CD8-positive, alpha-beta memory T cell (primary cell): Measurements from ENCODE around the gene VPS16. TPM values are rescaled to one million over a fixed set of nuclear protein-coding genes. Genes with fewer than 3 reads are reported as not detected.
"Not testable (repeated sequence)": the region's sequence is repeated elsewhere in the genome, so short reads cannot be mapped to it uniquely, and the experiment has no call there.

ENCODE experiments used
- CTCF ChIA-PET: fragments of 350-600 bp; sonication (Branson Sonifier 250); formaldehyde crosslinking; loops from one replicate; lab custom pipeline; 2021; ENCODE audit warnings: antibody characterized with exemption; lab: Charles Lee
- POLR2A ChIA-PET: fragments of 350-600 bp; sonication (Branson Sonifier 250); formaldehyde crosslinking; loops from one replicate; lab custom pipeline; 2021; ENCODE audit warnings: antibody characterized with exemption; lab: Charles Lee
- DNase-seq, 5 donors: peaks; one replicate each; pipeline versions ENCODE4 v3.0.0 to v3.0.0-alpha.2; 2020 to 2022; ENCODE audit warnings: mixed read lengths in 1 of 5
- H3K27ac ChIP-seq: one replicate; pipeline ENCODE4 v1.7.0; 2013; ENCODE audit warnings: low read depth, mild to moderate bottlenecking, low read length, moderate library complexity
- H3K27me3 ChIP-seq: 2 replicates; pipeline ENCODE4 v1.7.0; 2013; ENCODE audit warnings: low read length, mild to moderate bottlenecking; ENCODE audit not compliant: insufficient read depth, poor library complexity, severe bottlenecking
- H3K36me3 ChIP-seq: 2 replicates; pipeline ENCODE4 v1.7.0; 2013; ENCODE audit warnings: mild to moderate bottlenecking, low read length, moderate library complexity; ENCODE audit not compliant: insufficient read depth
- H3K4me1 ChIP-seq: 2 replicates; pipeline ENCODE4 v1.7.0; 2013; ENCODE audit warnings: mild to moderate bottlenecking, low read length, moderate library complexity; ENCODE audit not compliant: insufficient read depth
- H3K4me3 ChIP-seq: 2 replicates; pipeline ENCODE4 v1.7.0; 2013; ENCODE audit warnings: mild to moderate bottlenecking, low read length
- H3K9me3 ChIP-seq: 2 replicates; pipeline ENCODE4 v1.7.0; 2013; ENCODE audit warnings: mild to moderate bottlenecking, low read length
- H3K27ac Mint-ChIP-seq, 8 donors: one replicate each; pipeline ENCODE4 v1.8.0; 2020 to 2021; ENCODE audit warnings: mixed read lengths in 8 of 8, mild to moderate bottlenecking in 6 of 8, inconsistent platforms in 3 of 8, moderate library complexity in 3 of 8
- H3K27me3 Mint-ChIP-seq, 2 donors: one replicate each; pipeline ENCODE4 v1.8.0; 2020 to 2021; ENCODE audit warnings: mixed read lengths in 2 of 2, mild to moderate bottlenecking in 1 of 2, moderate library complexity in 1 of 2
- H3K36me3 Mint-ChIP-seq, 3 donors: one replicate each; pipeline ENCODE4 v1.8.0; 2020 to 2021; ENCODE audit warnings: mixed read lengths in 3 of 3, inconsistent platforms in 1 of 3, mild to moderate bottlenecking in 1 of 3
- H3K4me1 Mint-ChIP-seq, 3 donors: one replicate each; pipeline ENCODE4 v1.8.0; 2020 to 2021; ENCODE audit warnings: mixed read lengths in 3 of 3, inconsistent platforms in 1 of 3, mild to moderate bottlenecking in 1 of 3
- H3K4me3 Mint-ChIP-seq, 7 donors: one replicate each; pipeline ENCODE4 v1.8.0; 2020 to 2021; ENCODE audit warnings: mixed read lengths in 7 of 7, mild to moderate bottlenecking in 6 of 7, moderate library complexity in 4 of 7, inconsistent platforms in 2 of 7
- H3K9me3 Mint-ChIP-seq, 5 donors: one replicate each; pipeline ENCODE4 v1.8.0; 2020 to 2022; ENCODE audit warnings: mixed read lengths in 5 of 5, mild to moderate bottlenecking in 3 of 5, moderate library complexity in 2 of 5, inconsistent platforms in 1 of 5
- polyA plus RNA-seq: library from polyadenylated mRNA; unstranded; fragments of 300-500 nt; fragmentation: Illumina TruSeq; gene quantifications from one replicate; pipeline ENCODE4 v1.2.3, GENCODE V29; 2021
- total RNA-seq, 2 experiments: library from RNA; stranded (reverse); gene quantifications; one replicate each; pipeline ENCODE4 v1.2.3, GENCODE V29; 2021

The VPS16 gene
- total and polyA plus RNA-seq, 3 experiments from 2014 or later, result 40.1 to 49.1 (median 47.8) TPM

GRCh38 chr20:2831206-2831605, 9.3 kb upstream of the VPS16 start:
- H3K9me3 Mint-ChIP-seq, H3K36me3 Mint-ChIP-seq, CTCF ChIA-PET, H3K36me3 ChIP-seq, H3K27ac Mint-ChIP-seq, H3K4me1 ChIP-seq, DNase-seq, H3K27ac ChIP-seq, H3K9me3 ChIP-seq, H3K4me3 ChIP-seq, H3K27me3 ChIP-seq, H3K4me3 Mint-ChIP-seq: not testable (repeated sequence)
- POLR2A ChIA-PET, result interaction anchor here (0.7 kb wide), 1 partner anchor 31 kb away, joined by 4 read pairs; no protein-coding TSS in a partner anchor
- Mint-ChIP-seq H3K4me1 (peaks cover 9 to 13% (median 12%) of the 10 kb centered on the region in 3 donors), H3K27me3 (peaks cover 6 to 28% of the 10 kb centered on the region in 2 donors)

- no peaks in the 10 kb centered on the region for H3K36me3 ChIP-seq
- H3K9me3 ChIP-seq, result no peaks in the 10 kb centered on the region
- H3K4me3 ChIP-seq, result no peak overlapping the region
- Mint-ChIP-seq H3K4me3 (peak overlapping the region in 1 of 7 donors; percentile 8), H3K36me3 (peaks cover 0 to 21% (median 15%) of the 10 kb centered on the region in 3 donors), H3K9me3 (no peaks in the 10 kb centered on the region), H3K27me3 (peaks cover 3 to 7% of the 10 kb centered on the region in 2 donors), H3K4me1 (peaks cover 5 to 18% (median 8%) of the 10 kb centered on the region in 3 donors), H3K27ac (peak overlapping the region in 2 of 8 donors; percentile 1 to 80)
- DNase-seq, result no peak
- no peaks in the 10 kb centered on the region for H3K4me1 ChIP-seq
- no peak overlapping the region for H3K27ac ChIP-seq
- CTCF ChIA-PET, result interaction anchor here (1.5 kb wide), 1 partner anchor 17 kb away, joined by 5 read pairs; no protein-coding TSS in a partner anchor
- no peaks in the 10 kb centered on the region for H3K27me3 ChIP-seq
- POLR2A ChIA-PET, result no interaction called here
Observed at GRCh38 chr20:2833761-2834160, 6.8 kb upstream of the VPS16 start.

- peaks cover 11 to 24% (median 14%) of the 10 kb centered on the region in 3 donors for H3K4me1 Mint-ChIP-seq
- Histone ChIP-seq H3K27ac (no peak overlapping the region), H3K36me3 (no peaks in the 10 kb centered on the region), H3K4me1 (peaks cover 6% of the 10 kb centered on the region), H3K4me3 (no peak overlapping the region), H3K27me3 (no peaks in the 10 kb centered on the region), H3K9me3 (no peaks in the 10 kb centered on the region)
- H3K27me3 Mint-ChIP-seq, result peaks cover 0 to 1% of the 10 kb centered on the region in 2 donors
- POLR2A ChIA-PET, result no interaction called here
- no peak for DNase-seq
- H3K36me3 Mint-ChIP-seq, result peaks cover 0 to 23% (median 15%) of the 10 kb centered on the region in 3 donors
- CTCF ChIA-PET, result interaction anchor here (0.6 to 1.5 kb wide), 2 partner anchors 17 to 20 kb away, joined by 3 to 5 read pairs; no protein-coding TSS in a partner anchor
- peak overlapping the region in 3 of 8 donors; percentile 6 to 82 (median 21) for H3K27ac Mint-ChIP-seq
- peak overlapping the region in 1 of 7 donors; percentile 8 for H3K4me3 Mint-ChIP-seq
- H3K9me3 Mint-ChIP-seq, result no peaks in the 10 kb centered on the region
Observed at GRCh38 chr20:2834401-2835110, 6.0 kb upstream of the VPS16 start.

GRCh38 chr20:2835331-2835796, 5.2 kb upstream of the VPS16 start:
- Mint-ChIP-seq H3K4me1 (peaks cover 13 to 28% (median 16%) of the 10 kb centered on the region in 3 donors), H3K4me3 (no peak overlapping the region), H3K36me3 (peaks cover 0 to 23% (median 15%) of the 10 kb centered on the region in 3 donors), H3K27me3 (no peaks in the 10 kb centered on the region), H3K27ac (peak overlapping the region in 1 of 8 donors; percentile 56), H3K9me3 (no peaks in the 10 kb centered on the region)
- no peaks in the 10 kb centered on the region for H3K36me3 ChIP-seq
- no peaks in the 10 kb centered on the region for H3K9me3 ChIP-seq
- H3K27ac ChIP-seq, result no peak overlapping the region
- no peak overlapping the region for H3K4me3 ChIP-seq
- peaks cover 12% of the 10 kb centered on the region for H3K4me1 ChIP-seq
- ChIA-PET POLR2A (no interaction called here), CTCF (interaction anchor here (0.6 kb wide), 1 partner anchor 20 kb away, joined by 3 read pairs; no protein-coding TSS in a partner anchor)
- no peaks in the 10 kb centered on the region for H3K27me3 ChIP-seq
- no peak for DNase-seq

- H3K36me3 ChIP-seq, result no peaks in the 10 kb centered on the region
- no peaks in the 10 kb centered on the region for H3K9me3 ChIP-seq
- POLR2A ChIA-PET, result no interaction called here
- H3K4me1 Mint-ChIP-seq, result peaks cover 13 to 32% (median 16%) of the 10 kb centered on the region in 3 donors
- no peaks in the 10 kb centered on the region for H3K27me3 Mint-ChIP-seq
- H3K4me3 ChIP-seq, result no peak overlapping the region
- H3K4me1 ChIP-seq, result peaks cover 12% of the 10 kb centered on the region
- H3K36me3 Mint-ChIP-seq, result peaks cover 0 to 26% (median 15%) of the 10 kb centered on the region in 3 donors
- H3K27ac Mint-ChIP-seq, result peak overlapping the region in 2 of 8 donors; percentile 29 to 31
- H3K27me3 ChIP-seq, result no peaks in the 10 kb centered on the region
- DNase-seq, result no peak
- CTCF ChIA-PET, result no interaction called here
- H3K9me3 Mint-ChIP-seq, result no peaks in the 10 kb centered on the region
- H3K4me3 Mint-ChIP-seq, result peak overlapping the region in 1 of 7 donors; percentile 60
- H3K27ac ChIP-seq, result no peak overlapping the region
Observed at GRCh38 chr20:2836035-2836434, 4.5 kb upstream of the VPS16 start.

- ChIA-PET CTCF (no interaction called here), POLR2A (no interaction called here)
- peak overlapping the region in 2 of 7 donors; percentile 28 to 60 for H3K4me3 Mint-ChIP-seq
- H3K9me3 Mint-ChIP-seq, result no peaks in the 10 kb centered on the region
- Histone ChIP-seq H3K9me3 (no peaks in the 10 kb centered on the region), H3K4me1 (peaks cover 23% of the 10 kb centered on the region), H3K4me3 (no peak overlapping the region), H3K36me3 (no peaks in the 10 kb centered on the region), H3K27me3 (no peaks in the 10 kb centered on the region), H3K27ac (no peak overlapping the region)
- H3K27me3 Mint-ChIP-seq, result no peaks in the 10 kb centered on the region
- H3K4me1 Mint-ChIP-seq, result peaks cover 18 to 35% (median 19%) of the 10 kb centered on the region in 3 donors
- DNase-seq, result no peak
- peak overlapping the region in 2 of 8 donors; percentile 5 to 34 for H3K27ac Mint-ChIP-seq
- peaks cover 0 to 28% (median 15%) of the 10 kb centered on the region in 3 donors for H3K36me3 Mint-ChIP-seq
Observed at GRCh38 chr20:2837221-2837960, 3.2 kb upstream of the VPS16 start.

GRCh38 chr20:2838170-2838797, 2.3 kb upstream of the VPS16 start:
- Mint-ChIP-seq H3K36me3 (peaks cover 0 to 30% (median 13%) of the 10 kb centered on the region in 3 donors), H3K27me3 (no peaks in the 10 kb centered on the region), H3K4me1 (peaks cover 19 to 39% (median 20%) of the 10 kb centered on the region in 3 donors), H3K27ac (peak overlapping the region in 1 of 8 donors; percentile 51), H3K4me3 (peak overlapping the region in 6 of 7 donors; percentile 34 to 61 (median 49)), H3K9me3 (no peaks in the 10 kb centered on the region)
- no peak for DNase-seq
- no peaks in the 10 kb centered on the region for H3K9me3 ChIP-seq
- H3K4me1 ChIP-seq, result peaks cover 23% of the 10 kb centered on the region
- H3K4me3 ChIP-seq, result no peak overlapping the region
- ChIA-PET POLR2A (no interaction called here), CTCF (interaction anchor here (1.7 kb wide), 1 partner anchor 11 kb away, joined by 4 read pairs; no protein-coding TSS in a partner anchor)
- H3K36me3 ChIP-seq, result no peaks in the 10 kb centered on the region
- no peaks in the 10 kb centered on the region for H3K27me3 ChIP-seq
- H3K27ac ChIP-seq, result no peak overlapping the region
